Measurements from ENCODE around the gene NQO2.

DNA sequence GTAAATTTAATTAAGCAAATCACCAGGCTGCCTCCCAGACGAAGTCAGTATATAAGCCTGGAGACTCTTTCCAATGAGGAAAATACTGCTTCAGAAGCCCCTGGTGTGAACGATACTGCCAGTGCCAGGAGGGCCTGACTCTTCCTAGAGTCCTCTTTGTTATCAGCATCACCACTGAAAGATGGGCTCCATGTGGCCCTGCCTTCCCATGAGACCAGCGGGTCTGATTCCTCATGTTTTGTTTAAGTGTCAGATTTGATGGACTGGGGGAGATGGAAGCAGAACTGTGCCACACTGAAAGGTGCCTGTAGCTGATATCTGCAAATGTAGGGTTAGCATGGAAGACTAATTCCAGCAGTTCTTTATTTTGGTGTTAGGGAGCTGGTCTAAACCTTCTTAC lies 7.9 kb downstream of the NQO2 start:
- TF ChIP-seq, protein P1, sequence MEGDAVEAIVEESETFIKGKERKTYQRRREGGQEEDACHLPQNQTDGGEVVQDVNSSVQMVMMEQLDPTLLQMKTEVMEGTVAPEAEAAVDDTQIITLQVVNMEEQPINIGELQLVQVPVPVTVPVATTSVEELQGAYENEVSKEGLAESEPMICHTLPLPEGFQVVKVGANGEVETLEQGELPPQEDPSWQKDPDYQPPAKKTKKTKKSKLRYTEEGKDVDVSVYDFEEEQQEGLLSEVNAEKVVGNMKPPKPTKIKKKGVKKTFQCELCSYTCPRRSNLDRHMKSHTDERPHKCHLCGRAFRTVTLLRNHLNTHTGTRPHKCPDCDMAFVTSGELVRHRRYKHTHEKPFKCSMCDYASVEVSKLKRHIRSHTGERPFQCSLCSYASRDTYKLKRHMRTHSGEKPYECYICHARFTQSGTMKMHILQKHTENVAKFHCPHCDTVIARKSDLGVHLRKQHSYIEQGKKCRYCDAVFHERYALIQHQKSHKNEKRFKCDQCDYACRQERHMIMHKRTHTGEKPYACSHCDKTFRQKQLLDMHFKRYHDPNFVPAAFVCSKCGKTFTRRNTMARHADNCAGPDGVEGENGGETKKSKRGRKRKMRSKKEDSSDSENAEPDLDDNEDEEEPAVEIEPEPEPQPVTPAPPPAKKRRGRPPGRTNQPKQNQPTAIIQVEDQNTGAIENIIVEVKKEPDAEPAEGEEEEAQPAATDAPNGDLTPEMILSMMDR (IDR thresholded peaks at IDR 0.05), result no peak
- no peak for TF ChIP-seq POLR2AphosphoS5 (IDR thresholded peaks at IDR 0.05)

Measured in prostate gland (tissue), 2 donors.